Stimulated activated naive B cell treated with anti-CD40 and anti-IgM and Interleukin-4, amounts not matched to agents 10 μg/mL and 1 μg/mL and 100 μg/mL, for 72 hours (primary cell): ENCODE results near the gene PDE6H.
A peak's percentile ranks its signal among the peaks of the same experiment; 100 is the strongest.

Experiments
- ATAC-seq, 2 donors: fragments of 150-1000 bp; cut with Tn5 transposase; replicated peaks; 2 replicates each; pipeline ENCODE4 v1.10.0; 2021; ENCODE audit warnings: moderate library complexity in 1 of 2
- DNase-seq: peaks from one replicate; pipeline ENCODE4 v3.0.0; 2021
- H3K27ac Mint-ChIP-seq: one replicate; pipeline ENCODE4 v1.8.0; 2022; ENCODE audit warnings: mild to moderate bottlenecking, mixed read lengths
- H3K27me3 Mint-ChIP-seq, 2 donors: one replicate each; pipeline ENCODE4 v1.8.0; 2022; ENCODE audit warnings: mixed read lengths in 2 of 2
- H3K36me3 Mint-ChIP-seq, 2 donors: one replicate each; pipeline ENCODE4 v1.8.0; 2022; ENCODE audit warnings: mixed read lengths in 2 of 2, mild to moderate bottlenecking in 1 of 2
- H3K4me1 Mint-ChIP-seq, 2 donors: one replicate each; pipeline ENCODE4 v1.8.0; 2022; ENCODE audit warnings: mixed read lengths in 2 of 2, mild to moderate bottlenecking in 1 of 2
- H3K4me3 Mint-ChIP-seq, 2 donors: one replicate each; pipeline ENCODE4 v1.8.0; 2022; ENCODE audit warnings: mild to moderate bottlenecking in 2 of 2, mixed read lengths in 2 of 2, moderate library complexity in 1 of 2
- H3K9me3 Mint-ChIP-seq, 2 donors: one replicate each; pipeline ENCODE4 v1.8.0; 2022; ENCODE audit warnings: mixed read lengths in 2 of 2, mild to moderate bottlenecking in 1 of 2

PDE6H gene

DNA sequence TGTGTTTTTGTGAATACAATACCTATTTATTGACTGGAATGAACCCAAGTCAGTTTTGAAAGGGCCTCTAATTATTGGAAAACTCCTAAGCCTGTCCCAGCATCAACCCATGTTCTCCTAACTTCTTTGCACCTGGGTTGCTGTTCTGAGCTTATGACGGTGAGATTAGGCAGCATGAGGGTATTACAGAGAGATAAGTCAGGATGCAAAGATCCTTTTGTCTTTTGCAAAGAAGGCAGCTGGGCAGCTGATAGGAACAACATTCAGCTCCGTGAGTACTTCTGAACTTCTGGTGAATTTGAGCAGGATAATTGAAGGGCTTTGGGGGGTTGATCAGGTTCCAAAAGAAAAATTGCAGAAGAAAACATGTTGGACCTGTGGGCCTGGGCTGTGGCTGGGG lies at the start of gene PDE6H:
TSS of gene PDE6H (plus strand) at position 227 of the 400 bp plus-strand sequence. CDS start 4,971 bp downstream, outside the sequence.
- DNase-seq: no peak
- Mint-ChIP-seq H3K4me3 (no peak within 1 kb of the TSS), H3K4me1 (peaks cover 0 to 2% of the 10 kb centered on the region in 2 donors), H3K27me3 (no peaks in the 10 kb centered on the region), H3K36me3 (no peaks in the 10 kb centered on the region), H3K27ac (no peak within 1 kb of the TSS), H3K9me3 (no peaks in the 10 kb centered on the region)
- no peak for ATAC-seq

- H3K27me3 Mint-ChIP-seq: no peaks in the 10 kb centered on the region
- no peak for ATAC-seq
- peaks cover 11 to 20% of the 10 kb centered on the region in 2 donors for H3K4me1 Mint-ChIP-seq
- no peak overlapping the region for H3K4me3 Mint-ChIP-seq
- no peaks in the 10 kb centered on the region for H3K9me3 Mint-ChIP-seq
- peaks cover 7 to 19% of the 10 kb centered on the region in 2 donors for H3K36me3 Mint-ChIP-seq
- H3K27ac Mint-ChIP-seq: no peak overlapping the region
- no peak for DNase-seq
These were observed 48.9 kb upstream of the PDE6H start for GRCh38 chr12:14923944-14924343.

DNA sequence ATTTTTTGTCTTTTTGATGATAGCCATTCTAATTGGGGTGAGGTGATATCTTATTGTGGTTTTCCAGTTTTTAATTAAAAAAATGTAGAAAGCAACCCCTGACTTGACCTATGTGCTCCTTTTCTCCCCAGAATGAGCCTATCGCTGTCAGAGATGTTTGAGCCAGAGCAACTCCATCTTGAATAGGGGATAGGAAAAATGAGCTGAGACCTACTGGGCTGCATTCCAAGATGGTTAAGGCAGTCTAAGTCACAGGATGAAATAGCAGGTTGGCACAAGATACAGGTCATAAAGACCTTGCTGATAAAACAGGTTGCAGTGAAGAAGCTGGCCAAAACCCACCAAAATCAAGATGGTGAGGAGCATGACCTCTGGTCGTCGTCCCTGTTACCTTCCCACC lies 48.3 kb upstream of the PDE6H start:
- no peak for DNase-seq
- Mint-ChIP-seq H3K4me1 (peaks cover 11 to 20% of the 10 kb centered on the region in 2 donors), H3K27me3 (no peaks in the 10 kb centered on the region), H3K27ac (no peak overlapping the region), H3K9me3 (no peaks in the 10 kb centered on the region), H3K36me3 (peaks cover 7 to 14% of the 10 kb centered on the region in 2 donors), H3K4me3 (no peak overlapping the region)
- ATAC-seq: no peak

GRCh38 chr12:14927267-14927666 lies 45.6 kb upstream of the PDE6H start:
- no peak for DNase-seq
- Mint-ChIP-seq H3K27ac (no peak overlapping the region), H3K4me3 (no peak overlapping the region), H3K27me3 (no peaks in the 10 kb centered on the region), H3K36me3 (peaks cover 10 to 15% of the 10 kb centered on the region in 2 donors), H3K9me3 (no peaks in the 10 kb centered on the region), H3K4me1 (peaks cover 3 to 10% of the 10 kb centered on the region in 2 donors)
- ATAC-seq: peak; percentile 54 to 76

GRCh38 chr12:14928931-14929330 lies 43.9 kb upstream of the PDE6H start:
- Mint-ChIP-seq H3K27me3 (no peaks in the 10 kb centered on the region), H3K4me1 (peaks cover 3 to 10% of the 10 kb centered on the region in 2 donors), H3K27ac (no peak overlapping the region), H3K4me3 (no peak overlapping the region), H3K9me3 (no peaks in the 10 kb centered on the region), H3K36me3 (peaks cover 17 to 27% of the 10 kb centered on the region in 2 donors)
- no peak for ATAC-seq
- no peak for DNase-seq

GRCh38 chr12:14930299-14930698 lies 42.5 kb upstream of the PDE6H start:
- H3K27ac Mint-ChIP-seq: no peak overlapping the region
- ATAC-seq: no peak
- DNase-seq: no peak
- H3K9me3 Mint-ChIP-seq: no peaks in the 10 kb centered on the region
- peaks cover 3 to 10% of the 10 kb centered on the region in 2 donors for H3K4me1 Mint-ChIP-seq
- peaks cover 18 to 30% of the 10 kb centered on the region in 2 donors for H3K36me3 Mint-ChIP-seq
- H3K4me3 Mint-ChIP-seq: no peak overlapping the region
- no peaks in the 10 kb centered on the region for H3K27me3 Mint-ChIP-seq

- Mint-ChIP-seq H3K9me3 (no peaks in the 10 kb centered on the region), H3K27me3 (no peaks in the 10 kb centered on the region), H3K4me3 (no peak overlapping the region), H3K36me3 (peaks cover 18 to 31% of the 10 kb centered on the region in 2 donors), H3K27ac (no peak overlapping the region), H3K4me1 (peaks cover 3 to 10% of the 10 kb centered on the region in 2 donors)
- DNase-seq (no peak), ATAC-seq (no peak)
These were observed 41.5 kb upstream of the PDE6H start for GRCh38 chr12:14931359-14931758.

GRCh38 chr12:14931791-14932560 lies 40.9 kb upstream of the PDE6H start:
- Mint-ChIP-seq H3K36me3 (peaks cover 20 to 37% of the 10 kb centered on the region in 2 donors), H3K27ac (no peak overlapping the region), H3K27me3 (no peaks in the 10 kb centered on the region)

GRCh38 chr12:14934511-14934910 lies 38.3 kb upstream of the PDE6H start:
- no peaks in the 10 kb centered on the region for H3K27me3 Mint-ChIP-seq

More at GRCh38 chr12:14931791-14932560, 40.9 kb upstream of the PDE6H start:
- ATAC-seq (no peak), DNase-seq (no peak)
- no peak overlapping the region for H3K4me3 Mint-ChIP-seq
- no peaks in the 10 kb centered on the region for H3K9me3 Mint-ChIP-seq
- peaks cover 3 to 13% of the 10 kb centered on the region in 2 donors for H3K4me1 Mint-ChIP-seq

GRCh38 chr12:14935031-14935430 lies 37.8 kb upstream of the PDE6H start:
- Mint-ChIP-seq H3K27ac (no peak overlapping the region), H3K27me3 (no peaks in the 10 kb centered on the region), H3K36me3 (peaks cover 31 to 46% of the 10 kb centered on the region in 2 donors), H3K9me3 (peaks cover 0 to 4% of the 10 kb centered on the region in 2 donors), H3K4me1 (peaks cover 15 to 33% of the 10 kb centered on the region in 2 donors), H3K4me3 (no peak overlapping the region)
- no peak for DNase-seq
- no peak for ATAC-seq

More at GRCh38 chr12:14934511-14934910, 38.3 kb upstream of the PDE6H start:
- peaks cover 0 to 4% of the 10 kb centered on the region in 2 donors for H3K9me3 Mint-ChIP-seq
- no peak for DNase-seq
- H3K4me3 Mint-ChIP-seq: no peak overlapping the region
- H3K27ac Mint-ChIP-seq: no peak overlapping the region
- peaks cover 28 to 40% of the 10 kb centered on the region in 2 donors for H3K36me3 Mint-ChIP-seq
- no peak for ATAC-seq
- H3K4me1 Mint-ChIP-seq: peaks cover 14 to 28% of the 10 kb centered on the region in 2 donors

GRCh38 chr12:14936224-14936861 lies 36.5 kb upstream of the PDE6H start:
- Mint-ChIP-seq H3K9me3 (peaks cover 0 to 4% of the 10 kb centered on the region in 2 donors), H3K27me3 (no peaks in the 10 kb centered on the region), H3K4me1 (peaks cover 15 to 40% of the 10 kb centered on the region in 2 donors), H3K27ac (no peak overlapping the region), H3K36me3 (peaks cover 42 to 59% of the 10 kb centered on the region in 2 donors), H3K4me3 (no peak overlapping the region)
- DNase-seq (no peak), ATAC-seq (no peak)

DNA sequence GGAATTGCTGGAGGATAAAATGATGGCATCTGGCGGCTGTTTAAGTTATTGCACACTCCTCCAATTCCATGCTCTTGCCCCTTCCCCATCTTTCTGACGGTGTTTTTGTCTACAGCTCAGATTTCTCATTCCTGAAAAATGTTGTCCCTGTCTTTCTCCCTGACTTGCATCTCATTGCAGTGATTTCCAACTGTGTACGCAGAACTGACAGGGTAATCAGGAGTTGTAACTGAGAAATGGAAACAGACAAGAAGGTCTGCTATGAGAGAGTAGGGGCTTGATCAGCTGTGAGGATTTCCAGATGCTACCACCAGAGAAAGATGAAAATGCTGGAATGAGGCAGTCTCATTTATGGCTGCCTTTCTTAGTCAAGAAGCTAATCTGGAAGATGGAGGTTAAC lies 35.8 kb upstream of the PDE6H start:
- no peak overlapping the region for H3K4me3 Mint-ChIP-seq
- peaks cover 38 to 60% of the 10 kb centered on the region in 2 donors for H3K36me3 Mint-ChIP-seq
- ATAC-seq (no peak), DNase-seq (no peak)
- peaks cover 0 to 4% of the 10 kb centered on the region in 2 donors for H3K9me3 Mint-ChIP-seq
- no peaks in the 10 kb centered on the region for H3K27me3 Mint-ChIP-seq
- peaks cover 17 to 40% of the 10 kb centered on the region in 2 donors for H3K4me1 Mint-ChIP-seq
- H3K27ac Mint-ChIP-seq: no peak overlapping the region

DNA sequence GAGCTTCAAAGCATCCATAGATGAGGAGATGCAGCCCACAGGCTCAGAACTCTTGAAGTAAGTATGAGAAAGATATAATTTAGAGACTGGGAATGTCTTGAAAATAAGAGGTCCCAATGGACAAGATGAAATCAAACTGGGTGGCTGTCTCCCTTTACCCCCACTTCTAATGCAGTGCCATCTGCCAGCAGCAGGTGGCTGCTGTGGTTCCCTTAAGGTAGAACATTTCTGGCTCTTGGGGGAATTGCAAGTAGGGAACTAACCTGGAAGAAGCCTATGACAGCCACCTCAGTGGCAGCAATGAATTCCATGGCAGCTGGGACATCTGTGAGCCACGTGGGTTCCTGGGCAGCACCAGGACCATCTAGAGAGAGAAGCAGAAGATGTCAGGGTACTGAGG lies 35.2 kb upstream of the PDE6H start:
- peaks cover 0 to 4% of the 10 kb centered on the region in 2 donors for H3K9me3 Mint-ChIP-seq
- H3K27ac Mint-ChIP-seq: peak overlapping the region; percentile 72
- H3K27me3 Mint-ChIP-seq: no peaks in the 10 kb centered on the region
- peaks cover 19 to 40% of the 10 kb centered on the region in 2 donors for H3K4me1 Mint-ChIP-seq
- H3K4me3 Mint-ChIP-seq: peak overlapping the region in 1 of 2 donors; percentile 31
- DNase-seq: no peak
- peaks cover 40 to 60% of the 10 kb centered on the region in 2 donors for H3K36me3 Mint-ChIP-seq
- peak in 1 of 2 donors; percentile 38 for ATAC-seq

DNA sequence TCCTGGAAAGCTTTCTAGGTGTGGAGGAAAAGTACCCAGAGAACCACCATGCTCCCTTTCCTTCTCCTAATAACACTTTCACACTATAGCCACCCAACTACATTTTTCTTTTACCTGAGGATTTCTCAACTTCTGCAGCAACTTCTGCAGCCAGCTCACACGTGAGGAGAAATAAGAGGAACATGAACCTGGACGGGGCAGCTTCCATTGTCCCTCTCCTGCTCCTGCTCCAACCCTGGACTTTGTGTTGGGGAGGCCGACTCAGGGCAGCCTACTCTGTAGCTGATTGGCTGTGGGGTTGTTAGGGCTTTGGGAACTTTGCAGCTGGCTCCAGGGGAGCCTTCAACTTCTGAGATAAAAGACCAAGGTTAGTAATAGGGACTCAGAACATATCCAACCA lies 34.5 kb upstream of the PDE6H start, which contains the start of gene ERP27:
TSS of gene ERP27 (minus strand) at position 237 of the 400 bp plus-strand sequence. CDS start at position 208, 29 bp downstream.
- Mint-ChIP-seq H3K4me1 (peaks cover 19 to 40% of the 10 kb centered on the region in 2 donors), H3K4me3 (peak within 1 kb of the TSS in 1 of 2 donors; percentile 31), H3K36me3 (peaks cover 40 to 58% of the 10 kb centered on the region in 2 donors), H3K9me3 (peaks cover 0 to 4% of the 10 kb centered on the region in 2 donors), H3K27ac (peak within 1 kb of the TSS; percentile 90), H3K27me3 (no peaks in the 10 kb centered on the region)
- DNase-seq (no peak), ATAC-seq (no peak)
